SK-N-SH treated with all-trans-retinoic acid at 6 μM for 48 hours (cell line): ENCODE results near the gene IQCK.

Source experiments
- BACH2 ChIP-seq: fragments of 250-450 bp; sonication (Bioruptor Pico); IDR thresholded peaks from 2 replicates; pipeline ENCODE4 v1.9.0; 2021; ENCODE audit warnings: mild to moderate bottlenecking, borderline replicate concordance
- CREB5 ChIP-seq: fragments of 250-450 bp; sonication (Bioruptor Pico); IDR thresholded peaks from 2 replicates; pipeline ENCODE4 v1.5.1; 2020; ENCODE audit warnings: low read depth, mild to moderate bottlenecking, moderate library complexity
- CSDC2 ChIP-seq: fragments of 250-450 bp; sonication (Bioruptor Pico); IDR thresholded peaks from 2 replicates; pipeline ENCODE4 v1.5.0; 2020; ENCODE audit warnings: mild to moderate bottlenecking, moderate library complexity
- ESRRG ChIP-seq: fragments of 250-450 bp; sonication (Bioruptor Pico); IDR thresholded peaks from 2 replicates; pipeline ENCODE4 v1.6.1; 2021; ENCODE audit warnings: mild to moderate bottlenecking
- ISL1 ChIP-seq: fragments of 250-450 bp; sonication (Bioruptor Pico); IDR thresholded peaks from 2 replicates; pipeline ENCODE4 v2.1.2; 2022; ENCODE audit warnings: mild to moderate bottlenecking, moderate library complexity
- OSR1 ChIP-seq: fragments of 250-450 bp; sonication (Bioruptor Pico); IDR thresholded peaks from 2 replicates; pipeline ENCODE4 v1.8.0; 2022; ENCODE audit warnings: moderate library complexity, mild to moderate bottlenecking, inconsistent platforms
- PATZ1 ChIP-seq: fragments of 250-450 bp; sonication (Bioruptor Pico); IDR thresholded peaks from 2 replicates; pipeline ENCODE4 v1.8.0; 2020; ENCODE audit warnings: mild to moderate bottlenecking, moderate library complexity, borderline replicate concordance
- POU6F1 ChIP-seq: fragments of 250-450 bp; sonication (Bioruptor Pico); IDR thresholded peaks from 2 replicates; pipeline ENCODE4 v1.8.0; 2021; ENCODE audit warnings: low read depth, mild to moderate bottlenecking, moderate library complexity, borderline replicate concordance
- PPARA ChIP-seq: fragments of 250-450 bp; sonication (Bioruptor Pico); IDR thresholded peaks from 2 replicates; pipeline ENCODE4 v1.5.0; 2020; ENCODE audit warnings: mild to moderate bottlenecking, borderline replicate concordance
- RARB ChIP-seq: fragments of 250-450 bp; sonication (Bioruptor Pico); IDR thresholded peaks from 2 replicates; pipeline ENCODE4 v1.8.0; 2021; ENCODE audit warnings: mild to moderate bottlenecking, moderate library complexity
- TCF4 ChIP-seq: fragments of 250-450 bp; sonication (Bioruptor Pico); IDR thresholded peaks from 2 replicates; pipeline ENCODE4 v1.8.0; 2021; ENCODE audit warnings: mild to moderate bottlenecking, moderate library complexity, borderline replicate concordance
- ZFP30 ChIP-seq: fragments of 450-650 bp; formaldehyde crosslinking; IDR thresholded peaks from 2 replicates; pipeline ENCODE4 v1.5.0; 2022; ENCODE audit warnings: mild to moderate bottlenecking, moderate library complexity

GRCh38 chr16:19785512-19786130 is 67.5 kb downstream of the IQCK start:
- TF ChIP-seq CREB5 (CRISPR knock-in tag): no peak
- no peak for TF ChIP-seq RARB
- TF ChIP-seq OSR1: no peak
- no peak for TF ChIP-seq ZFP30 (CRISPR knock-in tag)
- TF ChIP-seq CSDC2 (CRISPR knock-in tag): no peak
- TF ChIP-seq PATZ1 (CRISPR knock-in tag): no peak
- no peak for TF ChIP-seq TCF4 (CRISPR knock-in tag)
- TF ChIP-seq ESRRG: no peak
- TF ChIP-seq BACH2 (CRISPR knock-in tag): no peak
- TF ChIP-seq PPARA (CRISPR knock-in tag): no peak
- no peak for TF ChIP-seq POU6F1 (CRISPR knock-in tag)
- TF ChIP-seq ISL1 (CRISPR knock-in tag): no peak
